Measurements from ENCODE around the gene OR5D16. TPM values are rescaled to one million over a fixed set of nuclear protein-coding genes. Genes with fewer than 3 reads are reported as not detected.
"Not testable (repeated sequence)": the region's sequence is repeated elsewhere in the genome, so short reads cannot be mapped to it uniquely, and the experiment has no call there.

The OR5D16 gene
- total RNA-seq, 2 experiments from 2014 or later, result not detected

- H2AFZ ChIP-seq (ENCODE audit: low read length); H3K9me3 ChIP-seq (ENCODE audit: low read length); POLR2A ChIA-PET; BruUV-seq (replicated peaks); H4K20me1 ChIP-seq (ENCODE audit: insufficient read depth, low read length); H3K9me2 ChIP-seq (ENCODE audit: insufficient read depth, low read length); DNase-seq (ENCODE audit: low spot score); H3K4me3 ChIP-seq (ENCODE audit: low read depth, low read length, poor library complexity, severe bottlenecking); H3K4me2 ChIP-seq (ENCODE audit: low read length); CTCF ChIA-PET (ENCODE audit: unreplicated experiment); H3K36me3 ChIP-seq (ENCODE audit: insufficient read depth, low read length); H3K79me2 ChIP-seq (ENCODE audit: insufficient read depth, low read depth, low read length); intact Hi-C loops (cut with micrococcal nuclease; ENCODE audit: unreplicated experiment); H3K4me1 ChIP-seq (ENCODE audit: insufficient read depth, low read length, poor library complexity, severe bottlenecking); H3K27ac ChIP-seq (ENCODE audit: low read depth, low read length, poor library complexity, severe bottlenecking): not testable (repeated sequence)
Observed at GRCh38 chr11:55873146-55873545, 34.6 kb downstream of the OR5D16 start.

DNA sequence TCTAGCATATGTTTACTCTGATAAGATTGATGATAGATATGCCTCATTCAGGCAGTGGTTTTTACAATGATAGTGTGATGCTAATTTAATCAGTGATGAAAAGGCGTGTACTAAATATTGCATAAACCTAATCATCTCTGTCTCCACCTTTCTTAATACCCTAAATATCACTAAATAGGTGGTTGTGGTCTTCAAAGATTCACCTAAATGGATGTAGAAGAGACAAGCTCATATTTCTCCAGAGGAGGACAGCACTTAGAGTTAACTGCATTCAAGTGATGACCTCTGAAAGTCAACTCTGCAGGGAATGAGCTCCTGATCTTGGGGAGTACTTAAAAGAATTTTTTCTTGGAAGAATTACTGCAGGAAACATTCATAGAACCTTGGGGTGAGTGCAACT lies 44.4 kb downstream of the OR5D16 start, which contains the start of gene TRIM51:
TRIM51 (plus strand) TSS at position 301 of the 400 bp plus-strand sequence. CDS start 2,132 bp downstream, outside the sequence.
- POLR2A ChIA-PET; H3K9me3 ChIP-seq (ENCODE audit: low read length); H3K4me1 ChIP-seq (ENCODE audit: insufficient read depth, low read length, poor library complexity, severe bottlenecking); H3K9me2 ChIP-seq (ENCODE audit: insufficient read depth, low read length); H3K4me2 ChIP-seq (ENCODE audit: low read length); H3K79me2 ChIP-seq (ENCODE audit: insufficient read depth, low read depth, low read length); H3K36me3 ChIP-seq (ENCODE audit: insufficient read depth, low read length); H2AFZ ChIP-seq (ENCODE audit: low read length); CTCF ChIA-PET (ENCODE audit: unreplicated experiment); H3K4me3 ChIP-seq (ENCODE audit: low read depth, low read length, poor library complexity, severe bottlenecking); intact Hi-C loops (cut with micrococcal nuclease; ENCODE audit: unreplicated experiment); H4K20me1 ChIP-seq (ENCODE audit: insufficient read depth, low read length); BruUV-seq (replicated peaks); H3K27ac ChIP-seq (ENCODE audit: low read depth, low read length, poor library complexity, severe bottlenecking); DNase-seq (ENCODE audit: low spot score): not testable (repeated sequence)

DNA sequence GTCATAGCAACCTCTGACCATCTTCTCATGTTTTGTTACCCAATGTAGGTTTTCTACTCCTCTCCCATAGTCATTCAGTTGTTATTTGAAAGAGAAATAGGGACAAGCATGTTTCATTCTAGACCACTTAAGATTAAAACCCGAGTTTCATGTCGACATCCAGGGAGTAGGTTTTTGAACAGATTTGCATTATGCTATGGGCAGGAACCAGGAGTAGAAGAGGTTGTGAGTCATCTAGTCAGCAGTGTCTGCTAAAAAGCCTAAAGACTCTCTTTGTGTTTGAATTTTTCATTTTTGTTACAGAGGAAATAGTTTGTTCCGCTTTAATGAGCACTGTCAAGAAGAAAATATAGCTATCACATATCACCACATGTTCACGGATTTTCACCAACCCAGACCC lies 46.4 kb downstream of the OR5D16 start:
- H2AFZ ChIP-seq (ENCODE audit: low read length); POLR2A ChIA-PET; H3K9me2 ChIP-seq (ENCODE audit: insufficient read depth, low read length); CTCF ChIA-PET (ENCODE audit: unreplicated experiment); H4K20me1 ChIP-seq (ENCODE audit: insufficient read depth, low read length); H3K4me2 ChIP-seq (ENCODE audit: low read length); intact Hi-C loops (cut with micrococcal nuclease; ENCODE audit: unreplicated experiment); H3K4me3 ChIP-seq (ENCODE audit: low read depth, low read length, poor library complexity, severe bottlenecking); H3K27ac ChIP-seq (ENCODE audit: low read depth, low read length, poor library complexity, severe bottlenecking); H3K4me1 ChIP-seq (ENCODE audit: insufficient read depth, low read length, poor library complexity, severe bottlenecking); DNase-seq (ENCODE audit: low spot score); H3K36me3 ChIP-seq (ENCODE audit: insufficient read depth, low read length); H3K79me2 ChIP-seq (ENCODE audit: insufficient read depth, low read depth, low read length); BruUV-seq (replicated peaks); H3K9me3 ChIP-seq (ENCODE audit: low read length): not testable (repeated sequence)

- CTCF ChIA-PET (ENCODE audit: unreplicated experiment); BruUV-seq (replicated peaks); H2AFZ ChIP-seq (ENCODE audit: low read length); H3K4me1 ChIP-seq (ENCODE audit: insufficient read depth, low read length, poor library complexity, severe bottlenecking); DNase-seq (ENCODE audit: low spot score); intact Hi-C loops (cut with micrococcal nuclease; ENCODE audit: unreplicated experiment); POLR2A ChIA-PET; H3K9me3 ChIP-seq (ENCODE audit: low read length); H4K20me1 ChIP-seq (ENCODE audit: insufficient read depth, low read length); H3K9me2 ChIP-seq (ENCODE audit: insufficient read depth, low read length); H3K36me3 ChIP-seq (ENCODE audit: insufficient read depth, low read length); H3K4me2 ChIP-seq (ENCODE audit: low read length); H3K4me3 ChIP-seq (ENCODE audit: low read depth, low read length, poor library complexity, severe bottlenecking); H3K27ac ChIP-seq (ENCODE audit: low read depth, low read length, poor library complexity, severe bottlenecking); H3K79me2 ChIP-seq (ENCODE audit: insufficient read depth, low read depth, low read length): not testable (repeated sequence)
Observed at GRCh38 chr11:55885481-55885880, 46.9 kb downstream of the OR5D16 start.

Small RNA genes lying within 50 kb of the gene (small RNA-seq; reads per million reads assigned to genes)
- not detected for gene AC036111.3

Other genes with a start within 250 kb of the OR5D16 start
- not detected in 2 replicates for gene OR4C11, start 231.1 kb upstream of the OR5D16 start, total RNA-seq (2014; rRNA removed; shearing (Covaris generic))
- gene OR4C11, start 231.1 kb upstream of the OR5D16 start, total RNA-seq (2022), result not detected in 2 replicates
- gene OR4P4, start 203.6 kb upstream of the OR5D16 start, total RNA-seq (2014; rRNA removed; shearing (Covaris generic)), result not detected in 2 replicates
- gene OR4P4, start 203.6 kb upstream of the OR5D16 start, total RNA-seq (2022), result not detected in 2 replicates
- gene OR4S2, start 190.4 kb upstream of the OR5D16 start, total RNA-seq (2014; rRNA removed; shearing (Covaris generic)), result not detected in 2 replicates
- not detected in 2 replicates for gene OR4S2, start 190.4 kb upstream of the OR5D16 start, total RNA-seq (2022)
- not detected in 2 replicates for gene OR4C6, start 176.6 kb upstream of the OR5D16 start, total RNA-seq (2014; rRNA removed; shearing (Covaris generic))
- not detected in 2 replicates for gene OR4C6, start 176.6 kb upstream of the OR5D16 start, total RNA-seq (2022)
- gene OR5D13, start 65.3 kb upstream of the OR5D16 start, total RNA-seq (2014; rRNA removed; shearing (Covaris generic)), result not detected in 2 replicates
- not detected in 2 replicates for gene OR5D13, start 65.3 kb upstream of the OR5D16 start, total RNA-seq (2022)
- gene OR5D14, start 43.2 kb upstream of the OR5D16 start, total RNA-seq (2014; rRNA removed; shearing (Covaris generic)), result not detected in 2 replicates
- not detected in 2 replicates for gene OR5D14, start 43.2 kb upstream of the OR5D16 start, total RNA-seq (2022)
- gene OR5L1, start 27.4 kb upstream of the OR5D16 start, total RNA-seq (2014; rRNA removed; shearing (Covaris generic)), result not detected in 2 replicates
- not detected in 2 replicates for gene OR5L1, start 27.4 kb upstream of the OR5D16 start, total RNA-seq (2022)
- not detected in 2 replicates for gene OR5D18, start 19.1 kb upstream of the OR5D16 start, total RNA-seq (2014; rRNA removed; shearing (Covaris generic))
- not detected in 2 replicates for gene OR5D18, start 19.1 kb upstream of the OR5D16 start, total RNA-seq (2022)
- gene OR5L2, start 11.5 kb upstream of the OR5D16 start, total RNA-seq (2014; rRNA removed; shearing (Covaris generic)), result not detected in 2 replicates
- gene OR5L2, start 11.5 kb upstream of the OR5D16 start, total RNA-seq (2022), result not detected in 2 replicates
- not detected in 2 replicates for gene TRIM51, start 44.5 kb downstream of the OR5D16 start, total RNA-seq (2014; rRNA removed; shearing (Covaris generic))
- not detected in 2 replicates for gene TRIM51, start 44.5 kb downstream of the OR5D16 start, total RNA-seq (2022)
- gene OR5W2, start 75.8 kb downstream of the OR5D16 start, total RNA-seq (2014; rRNA removed; shearing (Covaris generic)), result not detected in 2 replicates
- not detected in 2 replicates for gene OR5W2, start 75.8 kb downstream of the OR5D16 start, total RNA-seq (2022)
- not detected in 2 replicates for gene OR5I1, start 97.6 kb downstream of the OR5D16 start, total RNA-seq (2014; rRNA removed; shearing (Covaris generic))
- gene OR5I1, start 97.6 kb downstream of the OR5D16 start, total RNA-seq (2022), result not detected in 2 replicates
- gene OR10AG1, start 131.2 kb downstream of the OR5D16 start, total RNA-seq (2014; rRNA removed; shearing (Covaris generic)), result not detected in 2 replicates
- gene OR10AG1, start 131.2 kb downstream of the OR5D16 start, total RNA-seq (2022), result not detected in 2 replicates
- 0.22 TPM in 1 of 2 replicates, not detected in the other for gene OR5F1, start 155.9 kb downstream of the OR5D16 start, total RNA-seq (2014; rRNA removed; shearing (Covaris generic))
- gene OR5F1, start 155.9 kb downstream of the OR5D16 start, total RNA-seq (2022), result not detected in 2 replicates
- not detected in 2 replicates for gene OR5AS1, start 188.9 kb downstream of the OR5D16 start, total RNA-seq (2014; rRNA removed; shearing (Covaris generic))
- gene OR5AS1, start 188.9 kb downstream of the OR5D16 start, total RNA-seq (2022), result not detected in 2 replicates